NCI-H2029 treated with DMSO at 0.1 percent for 48 hours (cell line): ENCODE results near the gene CIB1.
"Not testable (repeated sequence)": the region's sequence is repeated elsewhere in the genome, so short reads cannot be mapped to it uniquely, and the experiment has no call there.

Source experiments
- DNase-seq: peaks from one replicate; lab custom pipeline; 2025; lab: John Stamatoyannopoulos, UW

The CIB1 gene

GRCh38 chr15:90233387-90234095 lies at the start of gene CIB1:
Gene CIB1 (minus strand): TSS chr15:90233941. CDS start chr15:90233885, 56 bp downstream.
- peak; percentile 22 for DNase-seq

- not testable (repeated sequence) for DNase-seq
Observed at GRCh38 chr15:90281637-90282036, 47.9 kb upstream of the CIB1 start.

GRCh38 chr15:90280743-90281142 lies 47.0 kb upstream of the CIB1 start:
- not testable (repeated sequence) for DNase-seq

- DNase-seq = not testable (repeated sequence)
Observed at GRCh38 chr15:90278467-90278866, 44.7 kb upstream of the CIB1 start.

- DNase-seq = no peak
Observed at GRCh38 chr15:90271459-90272166, 37.9 kb upstream of the CIB1 start.

GRCh38 chr15:90270502-90271150 lies 36.9 kb upstream of the CIB1 start:
- DNase-seq = no peak

- peak; percentile 48 for DNase-seq
Observed at GRCh38 chr15:90268415-90268814, 34.7 kb upstream of the CIB1 start.

- DNase-seq = no peak
Observed at GRCh38 chr15:90266485-90266884, 32.7 kb upstream of the CIB1 start.

GRCh38 chr15:90266061-90266431 lies 32.3 kb upstream of the CIB1 start:
- DNase-seq = no peak

GRCh38 chr15:90265271-90266060 lies 31.7 kb upstream of the CIB1 start, which contains the start of gene NGRN:
Gene NGRN (plus strand): TSS chr15:90265672. CDS start chr15:90265713, 41 bp downstream.
- DNase-seq = peak; percentile 40

- no peak for DNase-seq
Observed at GRCh38 chr15:90264671-90265070, 30.9 kb upstream of the CIB1 start.

- DNase-seq = no peak
Observed at GRCh38 chr15:90262426-90262825, 28.7 kb upstream of the CIB1 start.

- no peak for DNase-seq
Observed at GRCh38 chr15:90261811-90262210, 28.1 kb upstream of the CIB1 start.

GRCh38 chr15:90260731-90261130 lies 27.0 kb upstream of the CIB1 start:
- not testable (repeated sequence) for DNase-seq

GRCh38 chr15:90259524-90259923 lies 25.8 kb upstream of the CIB1 start:
- DNase-seq = no peak

GRCh38 chr15:90257776-90258175 lies 24.0 kb upstream of the CIB1 start:
- no peak for DNase-seq

GRCh38 chr15:90249203-90249863 lies 15.6 kb upstream of the CIB1 start, which contains the start of gene TTLL13:
Gene TTLL13 (plus strand): TSS chr15:90249556. CDS start chr15:90250631, 1,075 bp downstream.
- DNase-seq = peak; percentile 39

GRCh38 chr15:90248789-90249202 lies 15.1 kb upstream of the CIB1 start:
- DNase-seq = no peak

- DNase-seq = no peak
Observed at GRCh38 chr15:90243943-90244639, 10.3 kb upstream of the CIB1 start.

- DNase-seq = no peak
Observed at GRCh38 chr15:90241343-90242192, 7.8 kb upstream of the CIB1 start.
